ENCODE results near the gene SLC27A5.

- TF ChIP-seq CTCF (IDR thresholded peaks at IDR 0.05) (no peak), POLR2A (IDR thresholded peaks at IDR 0.05) (no peak)
These were observed 20.4 kb downstream of the SLC27A5 start for GRCh38 chr19:58491393-58491792.

Measured in vagina (tissue), 2 donors.